Immature natural killer cell (primary cell): Measurements from ENCODE around the gene STX1A. TPM values are rescaled to one million over a fixed set of nuclear protein-coding genes. Genes with fewer than 3 reads are reported as not detected.

Experiments
- DNase-seq, 3 donors: peaks; one replicate each; pipeline ENCODE4 v3.0.0; 2022; ENCODE audit warnings: mixed read lengths in 1 of 3
- H3K27ac Mint-ChIP-seq, 6 donors: one replicate each; pipeline ENCODE4 v1.8.0; 2020; ENCODE audit warnings: mixed read lengths in 6 of 6, mild to moderate bottlenecking in 5 of 6, inconsistent platforms in 4 of 6, moderate library complexity in 3 of 6
- H3K27me3 Mint-ChIP-seq, 3 donors: one replicate each; pipeline ENCODE4 v1.8.0; 2020 to 2021; ENCODE audit warnings: low read depth in 3 of 3, mild to moderate bottlenecking in 3 of 3, mixed read lengths in 3 of 3, moderate library complexity in 3 of 3, inconsistent platforms in 1 of 3
- H3K36me3 Mint-ChIP-seq, 3 donors: one replicate each; pipeline ENCODE4 v1.8.0; 2020; ENCODE audit warnings: mixed read lengths in 3 of 3, inconsistent platforms in 2 of 3, mild to moderate bottlenecking in 2 of 3
- H3K4me1 Mint-ChIP-seq, 2 donors: one replicate each; pipeline ENCODE4 v1.8.0; 2020; ENCODE audit warnings: inconsistent platforms in 2 of 2, mild to moderate bottlenecking in 2 of 2, mixed read lengths in 2 of 2, moderate library complexity in 1 of 2
- H3K4me3 Mint-ChIP-seq, 5 donors: one replicate each; pipeline ENCODE4 v1.8.0; 2020; ENCODE audit warnings: mild to moderate bottlenecking in 5 of 5, mixed read lengths in 5 of 5, inconsistent platforms in 3 of 5, moderate library complexity in 3 of 5
- H3K9me3 Mint-ChIP-seq, 6 donors: one replicate each; pipeline ENCODE4 v1.8.0; 2020; ENCODE audit warnings: mild to moderate bottlenecking in 6 of 6, mixed read lengths in 6 of 6, inconsistent platforms in 4 of 6, moderate library complexity in 3 of 6
- polyA plus RNA-seq, 3 donors: library from polyadenylated mRNA; unstranded; fragments of 300-500 nt; fragmentation: Illumina TruSeq; gene quantifications; one replicate each; pipeline ENCODE4 v1.2.3, GENCODE V29; 2021

STX1A gene
- polyA plus RNA-seq, 3 donors from 2014 or later: 2.1 to 5.3 (median 4.0) TPM

DNA sequence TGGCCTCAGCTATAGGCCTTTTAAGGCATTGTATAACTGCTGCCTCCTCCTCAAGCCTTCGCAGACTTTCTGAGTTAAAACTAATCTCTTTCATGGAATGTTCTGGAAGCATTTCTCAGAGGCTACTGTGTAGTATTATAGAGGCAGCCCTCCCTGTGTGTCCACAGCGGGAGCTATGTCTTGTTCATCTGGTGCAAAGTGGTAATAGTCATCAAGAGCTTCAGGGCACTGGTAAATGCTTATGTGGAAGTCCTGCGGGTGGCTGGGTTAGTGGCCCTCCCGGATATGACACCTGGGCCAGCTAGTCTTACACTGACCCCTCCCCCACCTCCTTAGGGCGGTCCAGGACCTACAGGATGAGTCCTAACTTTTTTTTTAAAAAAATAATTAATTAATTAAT is 21.3 kb upstream of the STX1A start:
- no peaks in the 10 kb centered on the region for H3K9me3 Mint-ChIP-seq
- H3K4me1 Mint-ChIP-seq: peaks cover 0 to 8% of the 10 kb centered on the region in 2 donors
- peaks cover 0 to 2% (median 1%) of the 10 kb centered on the region in 3 donors for H3K27me3 Mint-ChIP-seq
- no peaks in the 10 kb centered on the region for H3K36me3 Mint-ChIP-seq
- peak overlapping the region in 2 of 6 donors; percentile 53 to 77 for H3K27ac Mint-ChIP-seq
- DNase-seq: no peak
- H3K4me3 Mint-ChIP-seq: peak overlapping the region; percentile 39 to 90 (median 63)

DNA sequence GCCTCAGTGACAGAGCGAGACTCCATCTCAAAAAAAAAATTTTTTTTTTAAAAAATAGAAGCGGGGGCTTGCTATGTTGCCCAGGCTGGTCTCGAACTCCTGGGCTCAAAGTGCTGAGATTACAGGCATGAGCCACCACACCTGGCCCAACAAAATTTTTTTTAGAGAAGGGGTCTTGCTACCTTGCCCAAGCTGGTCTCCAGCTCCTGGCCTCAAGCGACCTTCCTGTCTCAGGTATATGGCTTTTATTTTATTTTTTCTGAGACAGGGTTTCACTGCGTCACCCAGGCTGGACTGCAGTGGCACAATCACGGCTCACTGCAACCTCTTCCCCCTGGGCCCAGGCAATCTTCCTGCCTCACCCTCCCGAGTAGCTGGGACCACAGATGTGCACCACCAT is 20.7 kb upstream of the STX1A start:
- peaks cover 0 to 2% (median 2%) of the 10 kb centered on the region in 3 donors for H3K27me3 Mint-ChIP-seq
- H3K27ac Mint-ChIP-seq: peak overlapping the region in 3 of 6 donors; percentile 29 to 77 (median 53)
- no peak for DNase-seq
- H3K4me3 Mint-ChIP-seq: peak overlapping the region; percentile 39 to 90 (median 63)
- no peaks in the 10 kb centered on the region for H3K9me3 Mint-ChIP-seq
- peaks cover 0 to 8% of the 10 kb centered on the region in 2 donors for H3K4me1 Mint-ChIP-seq
- H3K36me3 Mint-ChIP-seq: no peaks in the 10 kb centered on the region

DNA sequence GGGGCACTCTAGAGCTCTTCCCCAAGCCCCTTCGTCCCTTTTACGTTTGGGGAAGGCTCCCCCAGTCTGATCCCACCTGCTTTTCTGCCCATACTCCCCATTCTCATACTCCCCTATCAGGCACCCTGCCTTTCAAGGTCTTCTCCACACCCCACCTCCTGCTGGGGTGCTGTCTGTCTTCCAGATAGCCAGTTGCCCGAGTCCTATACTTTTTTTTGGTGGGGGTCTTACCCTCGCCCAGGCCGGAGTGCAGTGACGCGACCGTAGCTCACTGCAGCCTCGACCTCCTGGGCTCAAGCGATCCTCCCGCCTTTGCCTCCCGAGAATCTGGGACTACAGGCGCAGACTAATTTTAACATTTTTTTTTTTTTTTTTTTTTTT is 19.9 kb upstream of the STX1A start:
- peaks cover 8 to 16% of the 10 kb centered on the region in 2 donors for H3K4me1 Mint-ChIP-seq
- peak overlapping the region; percentile 80 to 89 (median 88) for H3K27ac Mint-ChIP-seq
- no peak for DNase-seq
- peaks cover 0 to 3% (median 2%) of the 10 kb centered on the region in 3 donors for H3K27me3 Mint-ChIP-seq
- H3K36me3 Mint-ChIP-seq: no peaks in the 10 kb centered on the region
- H3K9me3 Mint-ChIP-seq: no peaks in the 10 kb centered on the region
- peak overlapping the region; percentile 87 to 92 (median 90) for H3K4me3 Mint-ChIP-seq

DNA sequence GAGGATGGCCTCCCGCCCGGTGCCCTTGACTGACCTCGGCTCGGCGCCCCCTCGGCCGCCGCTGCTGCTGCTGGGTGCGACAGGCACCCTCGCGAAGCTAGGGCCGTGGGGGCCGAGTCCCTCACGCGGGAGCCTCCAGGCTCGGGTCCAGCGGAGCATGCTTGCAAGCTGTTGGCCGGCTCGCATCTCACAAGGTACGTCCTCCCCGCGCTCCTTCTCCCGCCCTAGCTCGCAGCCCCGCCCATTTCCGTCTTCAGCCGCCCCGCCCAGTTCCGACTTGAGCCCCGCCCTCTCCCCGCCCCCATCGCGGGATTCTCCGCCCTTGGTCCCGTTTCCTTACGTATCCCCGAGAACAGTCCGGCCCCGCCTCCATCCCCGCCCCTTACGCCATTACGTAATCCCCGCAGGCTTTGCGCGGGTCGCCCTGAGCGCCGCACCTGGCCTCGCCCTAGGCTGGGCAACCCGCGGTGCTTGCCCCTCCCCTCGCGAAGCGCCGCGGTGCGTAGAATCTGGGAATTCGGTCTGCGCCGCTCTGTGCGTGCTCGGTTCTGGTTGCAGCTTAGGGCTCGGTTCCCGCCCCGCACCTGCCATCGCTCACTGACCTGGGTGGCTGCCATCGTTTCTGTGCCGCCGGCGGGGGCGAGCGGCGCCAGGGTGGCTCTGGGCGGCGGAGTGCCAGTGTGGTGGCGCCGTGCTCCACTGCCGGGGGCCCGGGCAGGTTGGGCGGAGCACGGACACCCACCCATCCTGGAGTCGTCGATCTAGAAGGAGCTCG is 19.3 kb upstream of the STX1A start, which contains the start of gene ABHD11:
TSS of gene ABHD11 (minus strand) at position 191 of the 775 bp plus-strand sequence. CDS start at position 159, 32 bp downstream.
- peaks cover 9 to 16% of the 10 kb centered on the region in 2 donors for H3K4me1 Mint-ChIP-seq
- peak; percentile 94 to 95 (median 94) for DNase-seq
- H3K4me3 Mint-ChIP-seq: peak within 1 kb of the TSS; percentile 87 to 92 (median 90)
- H3K27ac Mint-ChIP-seq: peak within 1 kb of the TSS; percentile 80 to 90 (median 88)
- no peaks in the 10 kb centered on the region for H3K9me3 Mint-ChIP-seq
- peaks cover 0 to 3% (median 2%) of the 10 kb centered on the region in 3 donors for H3K27me3 Mint-ChIP-seq
- no peaks in the 10 kb centered on the region for H3K36me3 Mint-ChIP-seq

DNA sequence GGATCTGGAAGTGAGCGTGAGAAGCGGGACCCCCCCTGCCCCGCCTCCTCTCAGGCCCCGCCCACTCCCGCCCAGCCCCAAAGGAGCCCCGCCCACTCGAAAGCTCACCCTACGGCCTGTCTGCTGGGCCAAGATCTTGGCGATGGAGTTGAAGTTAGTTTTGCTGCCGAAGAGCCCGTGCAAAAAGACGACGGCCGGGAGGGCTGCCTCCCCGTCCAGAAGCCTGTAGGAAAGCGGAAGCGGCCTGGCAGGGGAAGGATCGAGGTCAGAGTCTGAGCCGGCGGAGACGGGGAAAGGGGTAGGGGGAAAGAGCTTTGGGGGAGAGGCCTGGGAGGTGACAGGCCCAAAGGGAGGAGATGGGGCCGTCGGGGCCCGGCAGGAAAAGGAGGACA is 18.7 kb upstream of the STX1A start:
- Mint-ChIP-seq H3K4me1 (peaks cover 9 to 16% of the 10 kb centered on the region in 2 donors), H3K27ac (peak overlapping the region; percentile 59 to 90 (median 76)), H3K36me3 (no peaks in the 10 kb centered on the region), H3K27me3 (peaks cover 0 to 2% (median 1%) of the 10 kb centered on the region in 3 donors), H3K4me3 (peak overlapping the region; percentile 87 to 92 (median 90)), H3K9me3 (no peaks in the 10 kb centered on the region)
- peak; percentile 33 to 52 (median 50) for DNase-seq

DNA sequence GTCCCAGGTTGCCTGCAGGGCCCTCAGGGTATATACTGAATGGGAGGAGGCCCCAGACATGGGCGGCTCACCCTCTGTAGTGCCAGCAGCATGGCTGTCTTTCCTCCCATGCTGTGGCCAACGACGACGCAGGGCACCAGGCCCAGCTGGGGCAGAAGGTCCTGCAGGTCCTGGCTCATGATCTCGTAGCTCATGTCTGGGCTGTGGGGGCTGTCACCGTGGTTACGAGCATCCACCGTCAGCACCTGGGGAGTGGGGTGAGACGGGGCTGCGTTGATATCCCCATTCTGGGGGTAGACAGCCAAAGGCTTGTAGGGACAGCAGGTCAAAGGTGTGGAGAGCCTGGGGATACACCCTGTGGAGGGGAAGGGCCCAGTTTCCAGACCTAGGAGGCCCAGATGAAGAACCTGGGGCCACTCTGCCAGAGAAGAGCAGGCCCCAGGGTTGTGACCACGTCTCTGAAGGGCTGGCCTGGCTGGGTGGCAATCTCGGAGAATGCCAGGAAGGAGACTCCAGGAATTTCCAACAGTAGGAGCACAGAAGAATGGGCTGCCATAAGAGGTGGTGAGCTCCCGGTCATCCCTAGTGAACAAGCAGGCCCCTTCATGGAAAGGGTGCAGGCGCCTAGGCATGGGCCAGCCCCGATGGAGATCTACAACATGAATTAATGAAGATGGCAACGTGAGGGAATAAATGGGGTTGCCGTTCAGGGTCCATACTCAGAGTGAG is 18.2 kb upstream of the STX1A start:
- no peak for DNase-seq
- Mint-ChIP-seq H3K4me1 (peaks cover 9 to 16% of the 10 kb centered on the region in 2 donors), H3K36me3 (no peaks in the 10 kb centered on the region), H3K27me3 (peaks cover 0 to 2% (median 1%) of the 10 kb centered on the region in 3 donors), H3K9me3 (no peaks in the 10 kb centered on the region), H3K27ac (peak overlapping the region; percentile 59 to 90 (median 70)), H3K4me3 (peak overlapping the region; percentile 87 to 92 (median 90))

DNA sequence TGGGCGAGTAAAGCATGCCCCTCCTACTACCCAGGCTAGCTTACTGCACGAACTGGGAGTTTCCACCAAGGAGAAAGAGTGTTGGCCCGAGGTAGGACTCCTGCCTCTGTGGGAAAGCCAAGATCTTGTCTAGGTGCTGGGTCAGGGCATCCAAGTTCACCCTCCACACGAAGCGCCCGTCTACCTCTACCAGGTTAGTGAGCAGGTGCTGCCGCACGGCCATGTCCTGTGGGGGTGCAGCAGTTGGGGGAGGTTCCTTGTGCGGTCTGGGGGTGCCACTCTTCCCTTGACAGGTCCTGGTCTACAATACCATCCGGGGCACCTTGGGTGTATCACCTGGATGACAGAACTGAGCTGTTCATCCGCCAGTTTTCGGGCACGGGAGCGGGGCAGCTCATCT is 17.4 kb upstream of the STX1A start:
- Mint-ChIP-seq H3K27ac (no peak overlapping the region), H3K4me1 (peaks cover 9 to 16% of the 10 kb centered on the region in 2 donors), H3K36me3 (no peaks in the 10 kb centered on the region), H3K4me3 (peak overlapping the region in 3 of 5 donors; percentile 57 to 92 (median 90)), H3K9me3 (no peaks in the 10 kb centered on the region), H3K27me3 (peaks cover 0 to 2% (median 1%) of the 10 kb centered on the region in 3 donors)
- DNase-seq: no peak

DNA sequence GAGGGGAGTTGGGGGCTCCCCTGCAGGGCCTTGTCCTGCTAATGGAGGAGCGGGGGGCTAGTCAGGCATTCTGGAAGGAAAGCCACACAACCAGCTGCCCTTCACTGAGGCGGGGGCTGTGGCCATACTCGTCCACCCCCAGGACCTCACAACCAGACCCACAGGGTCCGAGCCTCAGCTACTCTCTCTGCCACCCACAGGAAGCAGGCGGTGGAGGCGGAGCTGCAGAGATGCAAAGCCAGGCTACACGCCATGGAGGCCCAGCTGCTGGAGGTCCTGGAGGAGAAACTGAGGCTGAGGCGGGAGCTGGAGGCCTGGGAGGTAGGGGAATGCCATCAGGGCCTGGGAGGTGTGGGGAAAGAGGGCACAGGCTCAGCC is 16.0 kb upstream of the STX1A start:
- no peaks in the 10 kb centered on the region for H3K9me3 Mint-ChIP-seq
- H3K4me3 Mint-ChIP-seq: peak overlapping the region in 1 of 5 donors; percentile 27
- H3K27ac Mint-ChIP-seq: no peak overlapping the region
- no peak for DNase-seq
- H3K27me3 Mint-ChIP-seq: peaks cover 1 to 4% (median 2%) of the 10 kb centered on the region in 3 donors
- peaks cover 9 to 16% of the 10 kb centered on the region in 2 donors for H3K4me1 Mint-ChIP-seq
- H3K36me3 Mint-ChIP-seq: no peaks in the 10 kb centered on the region

DNA sequence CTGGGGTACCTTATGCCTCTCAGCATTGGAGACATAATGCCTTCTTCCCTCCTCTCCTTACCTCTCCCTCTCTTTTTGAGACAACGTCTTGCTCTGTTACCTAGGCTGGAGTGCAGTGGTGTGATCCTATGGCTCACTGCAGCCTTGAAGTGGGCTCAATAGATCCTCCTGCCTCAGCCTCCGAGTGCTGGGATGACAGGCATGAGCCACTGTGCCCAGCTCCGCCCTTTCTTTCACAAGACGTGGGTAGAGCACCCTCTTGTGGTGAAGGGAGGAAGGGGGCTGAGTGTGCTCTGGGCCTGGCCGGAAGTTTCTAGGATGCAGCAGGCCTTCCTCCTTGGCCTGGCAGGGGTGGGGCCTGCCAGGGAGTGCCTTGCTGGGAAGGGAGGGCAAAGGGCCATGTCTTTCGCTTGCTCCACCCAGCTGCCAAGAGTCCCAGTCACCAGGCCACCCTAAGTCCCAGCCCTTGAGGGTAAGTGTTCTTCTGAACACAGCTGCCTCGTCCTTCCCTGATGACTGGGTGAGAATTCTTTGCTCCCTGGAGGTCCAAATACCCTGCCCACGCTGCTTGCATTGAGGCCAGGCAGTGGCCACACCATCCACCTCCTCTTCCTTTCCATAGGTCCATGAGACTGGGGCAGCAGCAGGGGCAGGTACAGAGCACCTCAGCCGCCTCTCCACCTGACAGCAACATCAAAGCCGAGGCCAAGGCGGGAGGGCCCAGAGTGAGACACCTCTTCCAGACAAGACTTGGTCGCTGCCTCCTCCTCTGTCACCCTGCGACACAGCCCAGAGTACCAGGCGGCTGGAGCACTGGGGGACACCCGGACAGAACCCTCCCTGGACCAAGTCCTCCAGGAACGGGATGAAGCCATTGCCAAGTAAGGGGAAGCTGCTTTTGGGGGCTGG is 15.4 kb upstream of the STX1A start:
- peaks cover 1 to 6% (median 2%) of the 10 kb centered on the region in 3 donors for H3K27me3 Mint-ChIP-seq
- DNase-seq: peak; percentile 75 to 85 (median 82)
- H3K4me1 Mint-ChIP-seq: peaks cover 9 to 16% of the 10 kb centered on the region in 2 donors
- peak overlapping the region in 1 of 5 donors; percentile 39 for H3K4me3 Mint-ChIP-seq
- peak overlapping the region; percentile 14 to 86 (median 82) for H3K27ac Mint-ChIP-seq
- no peaks in the 10 kb centered on the region for H3K9me3 Mint-ChIP-seq
- no peaks in the 10 kb centered on the region for H3K36me3 Mint-ChIP-seq

DNA sequence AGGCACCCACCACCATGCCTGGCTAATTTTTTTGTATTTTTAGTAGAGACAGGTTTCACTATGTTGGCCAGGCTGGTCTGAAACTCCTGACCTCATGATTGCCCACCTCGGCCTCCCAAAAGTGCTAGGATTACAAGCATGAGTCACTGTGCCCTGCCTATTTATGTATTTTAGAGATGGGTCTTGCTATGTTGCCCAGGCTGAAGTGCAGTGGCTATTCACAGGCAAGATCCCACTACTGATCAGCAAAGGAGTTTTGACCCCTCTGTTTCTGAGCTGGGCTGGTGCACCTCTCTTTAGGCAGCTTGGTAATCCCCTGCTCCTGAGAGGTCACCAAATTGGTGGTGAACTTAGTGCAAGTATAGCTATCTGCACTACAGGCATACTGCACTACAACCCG is 12.9 kb upstream of the STX1A start:
- no peaks in the 10 kb centered on the region for H3K36me3 Mint-ChIP-seq
- H3K9me3 Mint-ChIP-seq: no peaks in the 10 kb centered on the region
- H3K4me1 Mint-ChIP-seq: peaks cover 7 to 9% of the 10 kb centered on the region in 2 donors
- no peak overlapping the region for H3K27ac Mint-ChIP-seq
- DNase-seq: no peak
- H3K4me3 Mint-ChIP-seq: no peak overlapping the region
- H3K27me3 Mint-ChIP-seq: peaks cover 4 to 11% (median 5%) of the 10 kb centered on the region in 3 donors

DNA sequence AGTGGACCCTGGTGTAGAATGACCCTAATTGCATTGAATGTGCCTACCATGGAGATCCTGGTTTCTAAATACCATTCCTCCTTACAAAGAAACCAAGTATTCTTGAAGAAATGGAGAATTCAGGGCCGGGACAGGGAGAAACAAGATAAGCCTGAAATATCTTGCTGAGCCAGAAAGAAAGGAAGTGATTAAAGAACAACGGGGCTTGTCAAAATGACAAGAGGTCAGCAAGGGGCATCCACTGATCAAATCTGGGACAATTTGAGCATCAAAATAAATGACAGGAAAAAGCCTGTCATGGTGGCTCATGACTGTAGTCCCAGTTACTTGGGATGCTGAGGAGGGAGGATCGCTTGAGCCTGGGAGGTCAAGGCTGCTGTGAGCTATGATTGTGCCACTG is 11.0 kb upstream of the STX1A start:
- Mint-ChIP-seq H3K4me3 (no peak overlapping the region), H3K4me1 (peaks cover 7 to 9% of the 10 kb centered on the region in 2 donors)

DNA sequence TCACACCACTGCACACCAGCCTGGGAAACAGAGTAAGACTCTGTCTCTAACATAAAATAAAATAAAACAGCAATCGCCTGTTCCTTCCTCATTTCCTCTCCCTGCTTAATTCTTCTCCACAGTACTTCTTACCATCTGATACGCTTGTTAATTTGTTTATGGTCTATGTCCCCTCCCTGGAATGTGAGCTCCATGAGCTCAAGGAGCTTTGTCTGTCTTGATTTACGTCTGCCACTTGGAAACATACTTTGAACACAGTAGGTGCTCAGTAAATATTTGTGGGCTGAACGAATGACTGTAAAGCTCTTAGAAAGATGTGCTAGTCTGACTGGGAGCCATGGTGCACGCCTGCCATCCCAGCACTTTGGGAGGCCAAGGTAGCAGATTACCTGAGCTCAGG is 9.1 kb upstream of the STX1A start:
- DNase-seq: no peak
- Mint-ChIP-seq H3K27ac (no peak overlapping the region), H3K4me3 (no peak overlapping the region), H3K9me3 (no peaks in the 10 kb centered on the region), H3K27me3 (peaks cover 3 to 13% (median 5%) of the 10 kb centered on the region in 3 donors), H3K4me1 (no peaks in the 10 kb centered on the region), H3K36me3 (no peaks in the 10 kb centered on the region)

More for the DNA sequence above, 11.0 kb upstream of the STX1A start:
- no peak for DNase-seq
- Mint-ChIP-seq H3K9me3 (no peaks in the 10 kb centered on the region), H3K27me3 (peaks cover 4 to 11% (median 5%) of the 10 kb centered on the region in 3 donors), H3K27ac (peak overlapping the region in 1 of 6 donors; percentile 60), H3K36me3 (no peaks in the 10 kb centered on the region)

DNA sequence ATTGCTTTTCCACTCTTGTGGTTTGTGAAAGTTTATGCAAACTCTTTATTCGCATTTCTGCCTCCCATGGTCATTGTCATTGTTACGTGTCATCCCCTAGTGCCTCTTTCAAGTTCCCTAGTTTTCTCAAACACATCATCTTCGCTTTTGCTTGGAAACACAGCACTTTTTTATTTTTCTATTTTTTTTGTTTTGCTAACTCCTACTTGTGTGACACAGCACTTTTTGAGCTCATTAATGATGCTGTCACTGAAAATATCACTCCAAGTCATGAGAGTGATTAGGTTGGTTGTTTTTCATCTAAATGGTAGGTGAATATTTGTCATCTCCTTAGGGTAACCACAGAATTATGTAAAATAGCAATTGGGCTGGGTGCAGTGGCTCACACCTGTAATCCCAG is 8.5 kb upstream of the STX1A start:
- Mint-ChIP-seq H3K9me3 (no peaks in the 10 kb centered on the region), H3K27me3 (peaks cover 3 to 13% (median 5%) of the 10 kb centered on the region in 3 donors), H3K4me3 (no peak overlapping the region), H3K4me1 (no peaks in the 10 kb centered on the region), H3K36me3 (no peaks in the 10 kb centered on the region), H3K27ac (no peak overlapping the region)
- no peak for DNase-seq
